ENCODE data around the gene GNG12.

DNA sequence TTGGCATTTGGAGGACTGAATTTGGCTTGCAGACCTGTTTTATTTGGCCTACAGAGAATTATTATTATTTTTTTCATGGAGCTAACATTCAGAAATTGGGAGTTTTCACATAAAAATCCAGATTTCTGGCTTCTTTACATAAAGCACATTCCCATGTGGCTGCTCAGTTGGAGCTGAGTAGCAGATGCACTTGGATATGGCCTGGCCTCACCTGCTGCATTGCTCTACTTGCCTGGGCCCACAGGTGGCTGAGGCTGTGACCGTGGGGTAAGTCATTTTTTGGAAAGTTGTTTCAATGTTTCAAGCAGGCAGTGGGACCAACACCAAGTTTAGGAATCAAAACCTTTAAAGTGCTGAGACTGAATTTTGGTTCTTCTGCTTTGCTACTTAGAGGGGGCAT is 91.5 kb downstream of the GNG12 start:
- TF ChIP-seq EZH2phosphoT487 (IDR thresholded peaks at IDR 0.05; ENCODE audit: insufficient read depth, low read depth) (no peak), EZH2 (IDR thresholded peaks at IDR 0.05; ENCODE audit: insufficient read depth, poor library complexity, severe bottlenecking) (no peak)
